RPMI7951 (cell line): ENCODE data around the gene RTL10. TPM values are rescaled to one million over a fixed set of nuclear protein-coding genes. Genes with fewer than 3 reads are reported as not detected.
"Not testable (repeated sequence)": the region's sequence is repeated elsewhere in the genome, so short reads cannot be mapped to it uniquely, and the experiment has no call there.

Source experiments
- DNase-seq: peaks from one replicate; pipeline ENCODE4 v3.0.0-alpha.2; 2012; ENCODE audit warnings: low read depth
- total RNA-seq: library from RNA; depleted of rRNA; stranded (reverse); fragments of >200 nt; shearing (Covaris generic); gene quantifications from 2 replicates; pipeline ENCODE4 v1.2.3, GENCODE V29; 2014

Gene RTL10
- total RNA-seq, 1 experiment from 2014 or later: 8.5 TPM

GRCh38 chr22:19843857-19844376 lies 10.8 kb downstream of the RTL10 start:
- no peak for DNase-seq

GRCh38 chr22:19843107-19843856 lies 11.4 kb downstream of the RTL10 start:
- DNase-seq: no peak

GRCh38 chr22:19842393-19843106 lies 12.1 kb downstream of the RTL10 start:
- no peak for DNase-seq

- DNase-seq: no peak
These were observed 12.9 kb downstream of the RTL10 start for GRCh38 chr22:19841641-19842392.

- DNase-seq: no peak
These were observed 13.6 kb downstream of the RTL10 start for GRCh38 chr22:19840955-19841640.

- no peak for DNase-seq
These were observed 14.6 kb downstream of the RTL10 start for GRCh38 chr22:19840059-19840458.

GRCh38 chr22:19837915-19838314 lies 16.8 kb downstream of the RTL10 start:
- DNase-seq: no peak

GRCh38 chr22:19836512-19836911 lies 18.2 kb downstream of the RTL10 start:
- DNase-seq: no peak

- no peak for DNase-seq
These were observed 20.1 kb downstream of the RTL10 start for GRCh38 chr22:19834599-19834998.

GRCh38 chr22:19833327-19833726 lies 21.3 kb downstream of the RTL10 start:
- DNase-seq: not testable (repeated sequence)

- no peak for DNase-seq
These were observed 22.1 kb downstream of the RTL10 start for GRCh38 chr22:19832476-19833108.

- DNase-seq: not testable (repeated sequence)
These were observed 22.7 kb downstream of the RTL10 start for GRCh38 chr22:19831979-19832378.

GRCh38 chr22:19831016-19831415 lies 23.7 kb downstream of the RTL10 start:
- no peak for DNase-seq

GRCh38 chr22:19828035-19828401 lies 26.7 kb downstream of the RTL10 start:
- DNase-seq: no peak

- no peak for DNase-seq
These were observed 27.2 kb downstream of the RTL10 start for GRCh38 chr22:19827341-19828034.

- no peak for DNase-seq
These were observed 28.1 kb downstream of the RTL10 start for GRCh38 chr22:19826619-19826950.

- no peak for DNase-seq
These were observed 28.6 kb downstream of the RTL10 start for GRCh38 chr22:19825904-19826618.

- DNase-seq: no peak
These were observed 29.7 kb downstream of the RTL10 start for GRCh38 chr22:19824926-19825339.

GRCh38 chr22:19824212-19824925 lies 30.3 kb downstream of the RTL10 start:
- DNase-seq: no peak

GRCh38 chr22:19823902-19824211 lies 30.8 kb downstream of the RTL10 start:
- DNase-seq: no peak
